Measurements from ENCODE around the gene SNX18.

GRCh38 chr5:54477941-54478478 is 39.5 kb upstream of the SNX18 start:
- TF ChIP-seq GABPA (IDR thresholded peaks at IDR 0.05; ENCODE audit: low read depth) = no peak
- TF ChIP-seq POLR2A (IDR thresholded peaks at IDR 0.05; ENCODE audit: low read depth, low read length) = no peak
- no peak for TF ChIP-seq ZBED1 (IDR thresholded peaks at IDR 0.05; ENCODE audit: borderline replicate concordance)
- TF ChIP-seq CTCF (IDR thresholded peaks at IDR 0.05 in 2 of 3, conservative IDR thresholded peaks at IDR 0.05 in 1 of 3; ENCODE audit: control insufficient read depth in 2 of 3, extremely low read depth in 1 of 3, insufficient read depth in 1 of 3, low read depth in 3 of 3, low read length in 3 of 3) = no peak
- TF ChIP-seq REST (IDR thresholded peaks at IDR 0.05; ENCODE audit: low read depth, low read length) = no peak
- TF ChIP-seq ETV6 (conservative IDR thresholded peaks at IDR 0.05 in 1 of 2, IDR thresholded peaks at IDR 0.05 in 1 of 2; ENCODE audit: borderline replicate concordance in 1 of 2, low read depth in 1 of 2) = no peak
- TF ChIP-seq CHD4 (IDR thresholded peaks at IDR 0.05) = no peak
